Stimulated activated CD8-positive, alpha-beta memory T cell treated with anti-CD3 and anti-CD28 coated beads, Interleukin-15, amount 100 ng/mL, for 1 hour (primary cell): ENCODE results near the gene MUC12.
"Not testable (repeated sequence)": the region's sequence is repeated elsewhere in the genome, so short reads cannot be mapped to it uniquely, and the experiment has no call there.

Experiments
- DNase-seq: peaks from one replicate; pipeline ENCODE4 v3.0.0-alpha.2; 2020; ENCODE audit warnings: low read depth

Gene MUC12, protein sequence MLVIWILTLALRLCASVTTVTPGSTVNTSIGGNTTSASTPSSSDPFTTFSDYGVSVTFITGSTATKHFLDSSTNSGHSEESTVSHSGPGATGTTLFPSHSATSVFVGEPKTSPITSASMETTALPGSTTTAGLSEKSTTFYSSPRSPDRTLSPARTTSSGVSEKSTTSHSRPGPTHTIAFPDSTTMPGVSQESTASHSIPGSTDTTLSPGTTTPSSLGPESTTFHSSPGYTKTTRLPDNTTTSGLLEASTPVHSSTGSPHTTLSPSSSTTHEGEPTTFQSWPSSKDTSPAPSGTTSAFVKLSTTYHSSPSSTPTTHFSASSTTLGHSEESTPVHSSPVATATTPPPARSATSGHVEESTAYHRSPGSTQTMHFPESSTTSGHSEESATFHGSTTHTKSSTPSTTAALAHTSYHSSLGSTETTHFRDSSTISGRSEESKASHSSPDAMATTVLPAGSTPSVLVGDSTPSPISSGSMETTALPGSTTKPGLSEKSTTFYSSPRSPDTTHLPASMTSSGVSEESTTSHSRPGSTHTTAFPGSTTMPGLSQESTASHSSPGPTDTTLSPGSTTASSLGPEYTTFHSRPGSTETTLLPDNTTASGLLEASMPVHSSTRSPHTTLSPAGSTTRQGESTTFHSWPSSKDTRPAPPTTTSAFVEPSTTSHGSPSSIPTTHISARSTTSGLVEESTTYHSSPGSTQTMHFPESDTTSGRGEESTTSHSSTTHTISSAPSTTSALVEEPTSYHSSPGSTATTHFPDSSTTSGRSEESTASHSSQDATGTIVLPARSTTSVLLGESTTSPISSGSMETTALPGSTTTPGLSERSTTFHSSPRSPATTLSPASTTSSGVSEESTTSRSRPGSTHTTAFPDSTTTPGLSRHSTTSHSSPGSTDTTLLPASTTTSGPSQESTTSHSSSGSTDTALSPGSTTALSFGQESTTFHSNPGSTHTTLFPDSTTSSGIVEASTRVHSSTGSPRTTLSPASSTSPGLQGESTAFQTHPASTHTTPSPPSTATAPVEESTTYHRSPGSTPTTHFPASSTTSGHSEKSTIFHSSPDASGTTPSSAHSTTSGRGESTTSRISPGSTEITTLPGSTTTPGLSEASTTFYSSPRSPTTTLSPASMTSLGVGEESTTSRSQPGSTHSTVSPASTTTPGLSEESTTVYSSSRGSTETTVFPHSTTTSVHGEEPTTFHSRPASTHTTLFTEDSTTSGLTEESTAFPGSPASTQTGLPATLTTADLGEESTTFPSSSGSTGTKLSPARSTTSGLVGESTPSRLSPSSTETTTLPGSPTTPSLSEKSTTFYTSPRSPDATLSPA (N-terminal part only)

GRCh38 chr7:100969066-100969615, at the start of gene MUC12:
Gene MUC12 (plus strand): TSS chr7:100969565. CDS start chr7:100969623, 58 bp downstream.
- no peak for DNase-seq

- not testable (repeated sequence) for DNase-seq
These were observed 49.5 kb upstream of the MUC12 start for GRCh38 chr7:100919779-100920437.

- no peak for DNase-seq
These were observed 48.3 kb upstream of the MUC12 start for GRCh38 chr7:100921039-100921438.

- not testable (repeated sequence) for DNase-seq
These were observed 45.7 kb upstream of the MUC12 start for GRCh38 chr7:100923616-100924015.

GRCh38 chr7:100929808-100930174, 39.6 kb upstream of the MUC12 start:
- DNase-seq: no peak

DNA sequence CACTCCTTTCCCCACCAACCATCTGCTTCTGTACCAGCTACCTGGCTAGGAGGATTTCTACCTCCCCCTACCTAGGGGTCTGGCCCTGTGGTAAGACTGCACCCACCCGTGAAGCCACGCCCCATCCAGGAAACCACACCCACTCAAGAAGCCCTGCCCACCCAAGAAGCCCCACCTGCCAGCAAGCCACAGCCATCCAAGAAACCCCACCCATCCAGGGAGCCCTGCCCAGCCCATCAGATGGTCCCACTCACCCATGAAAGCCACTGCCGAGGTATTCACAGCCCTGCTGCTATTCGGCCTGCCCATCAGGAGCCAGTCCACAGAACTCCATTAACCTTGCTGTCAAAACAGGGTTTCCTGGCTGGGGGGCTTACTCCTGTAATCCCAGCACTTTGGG, 35.6 kb upstream of the MUC12 start:
- DNase-seq: no peak

- DNase-seq: not testable (repeated sequence)
These were observed 34.0 kb upstream of the MUC12 start for GRCh38 chr7:100935381-100935780.

GRCh38 chr7:100936167-100936566, 33.2 kb upstream of the MUC12 start:
- DNase-seq: not testable (repeated sequence)

DNA sequence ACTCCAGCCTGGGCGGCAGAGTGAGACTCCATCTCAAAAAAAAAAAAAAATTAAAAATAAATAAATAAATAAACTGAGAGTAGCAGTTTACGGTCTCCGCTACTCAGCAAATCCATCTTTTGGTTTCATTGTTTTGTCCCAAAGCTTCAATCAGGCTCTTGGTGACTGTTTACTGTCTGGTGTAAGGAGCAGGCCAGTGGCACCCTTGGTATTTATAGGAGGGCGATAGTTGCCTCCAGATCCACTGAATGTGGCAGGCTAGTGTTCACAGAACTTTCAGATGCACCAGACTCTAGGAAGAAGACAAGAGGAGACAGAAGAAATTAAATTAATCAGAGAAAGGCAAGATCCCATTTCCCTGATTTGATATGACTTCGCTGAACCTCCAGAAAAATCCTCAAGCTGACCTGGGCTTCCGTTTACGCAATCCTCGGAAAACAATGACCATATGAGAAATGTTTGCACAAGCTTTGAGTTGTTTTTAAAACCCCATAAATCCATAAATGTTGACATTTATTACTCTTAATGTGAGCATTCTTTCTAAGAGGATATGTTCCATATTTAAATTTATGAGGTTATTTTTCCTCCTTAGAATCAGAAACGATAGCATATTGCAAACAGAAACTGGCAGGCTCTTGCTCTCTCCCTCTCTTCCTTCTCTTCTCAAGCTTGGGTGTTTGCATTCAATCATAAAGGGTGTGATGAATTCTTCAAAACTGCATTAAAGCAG, 27.2 kb upstream of the MUC12 start:
- DNase-seq: no peak

- no peak for DNase-seq
These were observed 25.7 kb upstream of the MUC12 start for GRCh38 chr7:100943693-100944092.

DNA sequence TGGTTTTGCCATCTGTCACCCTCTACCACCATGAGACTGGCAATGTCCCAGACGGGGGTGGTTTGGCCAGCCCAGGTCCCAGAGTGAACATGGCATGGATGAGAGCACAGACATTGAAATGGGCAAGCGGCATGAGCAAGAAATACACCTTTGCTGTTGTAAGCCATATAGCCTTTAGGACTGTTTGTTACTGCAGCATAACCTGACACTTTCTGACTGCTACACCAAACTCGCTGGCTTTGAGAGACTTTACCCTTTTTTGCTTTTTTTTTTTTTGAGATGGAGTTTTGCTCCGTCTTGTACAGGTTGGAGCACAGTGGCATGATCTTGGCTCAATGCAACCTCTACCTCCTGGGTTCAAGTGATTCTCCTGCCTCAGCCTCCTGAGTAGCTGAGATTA, 25.2 kb upstream of the MUC12 start:
- no peak for DNase-seq

DNA sequence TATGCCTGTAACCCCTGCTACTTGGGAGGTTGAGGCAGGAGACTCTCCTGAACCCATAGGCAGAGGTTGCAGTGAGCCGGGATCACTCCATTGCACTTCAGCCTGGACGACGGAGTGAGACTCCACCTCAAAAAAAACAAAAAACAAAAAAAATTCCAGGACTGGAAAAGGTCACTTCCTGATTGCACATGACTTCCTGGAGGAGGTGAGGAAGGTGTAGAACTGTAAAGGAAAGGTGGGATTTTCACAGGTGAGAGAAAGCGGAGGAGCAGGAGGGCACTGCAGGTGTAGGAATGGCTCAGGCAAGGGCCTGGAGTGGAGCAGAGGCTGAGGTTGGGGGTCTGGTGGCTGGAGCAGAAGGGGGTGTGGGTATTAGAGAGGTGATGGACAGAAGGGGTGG, 23.3 kb upstream of the MUC12 start:
- no peak for DNase-seq

GRCh38 chr7:100946766-100947365, 22.5 kb upstream of the MUC12 start:
- no peak for DNase-seq

DNA sequence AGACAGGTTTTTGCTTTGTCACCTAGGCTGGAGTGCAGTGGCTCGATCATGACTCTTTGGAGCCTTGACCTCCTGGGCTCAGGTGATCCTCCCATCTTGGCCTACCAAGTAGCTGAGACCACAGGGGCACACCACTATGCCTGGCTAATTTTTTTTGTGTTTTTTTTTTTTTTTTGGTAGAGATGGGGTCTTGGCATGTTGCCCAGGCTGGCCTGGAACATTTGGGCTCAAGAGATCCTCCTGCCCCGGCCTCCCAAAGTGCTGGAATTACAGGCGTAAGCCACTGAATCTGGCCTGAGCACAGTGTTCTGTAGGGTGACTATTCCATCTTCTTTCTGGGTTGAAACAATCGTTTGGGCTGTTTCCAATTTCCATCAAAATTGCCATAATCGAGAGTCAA, 21.6 kb upstream of the MUC12 start:
- no peak for DNase-seq

GRCh38 chr7:100949227-100949932, 20.0 kb upstream of the MUC12 start, which contains the start of gene MUC3A:
Gene MUC3A (plus strand): TSS chr7:100949534. CDS start chr7:100949625, 91 bp downstream.
- DNase-seq: no peak

GRCh38 chr7:100949933-100950443, 19.4 kb upstream of the MUC12 start:
- no peak for DNase-seq

DNA sequence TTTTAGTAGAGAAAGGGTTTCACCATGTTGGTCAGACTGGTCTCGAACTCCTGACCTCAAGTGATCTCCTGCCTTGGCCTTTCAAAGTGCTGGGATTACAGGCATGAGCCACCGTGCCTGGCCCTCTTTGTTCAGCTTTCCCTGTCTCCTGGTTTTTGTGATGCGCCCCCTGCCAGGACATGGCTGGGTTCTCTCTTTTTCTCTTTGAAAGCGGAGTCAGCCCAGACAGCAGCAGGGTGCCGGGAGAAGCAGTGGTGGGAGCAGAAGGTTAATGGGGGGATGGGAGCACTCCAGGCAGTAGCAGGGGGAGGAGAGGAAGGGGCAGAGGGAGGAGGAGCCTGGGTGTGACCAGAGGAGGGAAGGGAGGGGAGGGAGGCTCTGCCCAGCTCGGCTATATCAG, 18.2 kb upstream of the MUC12 start:
- no peak for DNase-seq

- DNase-seq: no peak
These were observed 17.3 kb upstream of the MUC12 start for GRCh38 chr7:100951888-100952560.

- DNase-seq: no peak
These were observed 16.7 kb upstream of the MUC12 start for GRCh38 chr7:100952641-100953040.
